MM.1S (cell line): Measurements from ENCODE around the gene OR10Z1.

Experiments
- DNase-seq: peaks from one replicate; pipeline ENCODE4 v3.0.0-alpha.2; 2015
- H2AFZ ChIP-seq: fragments of 300-600 bp; sonication (generic); 2 replicates; pipeline ENCODE4 v1.6.0; 2016; ENCODE audit warnings: antibody characterized with exemption, low read length
- H3F3A ChIP-seq: fragments of 300-600 bp; sonication (generic); 2 replicates; pipeline ENCODE4 v1.6.1; 2016; ENCODE audit warnings: mild to moderate bottlenecking, antibody characterized with exemption, low read length, moderate library complexity, mixed read lengths; ENCODE audit not compliant: insufficient read depth
- H3K27ac ChIP-seq: fragments of 300-600 bp; sonication (generic); 2 replicates; pipeline ENCODE4 v1.5.1; 2016; ENCODE audit warnings: mild to moderate bottlenecking, low read length
- H3K27me3 ChIP-seq: fragments of 300-600 bp; sonication (generic); replicated peaks from 2 replicates; pipeline ENCODE4 v1.6.0; 2016; ENCODE audit warnings: low read length; ENCODE audit not compliant: insufficient read depth
- H3K36me3 ChIP-seq: fragments of 300-600 bp; sonication (generic); replicated peaks from 2 replicates; pipeline ENCODE4 v1.6.1; 2016; ENCODE audit warnings: mild to moderate bottlenecking, low read length, mixed read lengths; ENCODE audit not compliant: insufficient read depth
- H3K4me1 ChIP-seq: fragments of 300-600 bp; sonication (generic); 2 replicates; pipeline ENCODE4 v1.6.1; 2016; ENCODE audit warnings: low read length, mixed read lengths
- H3K4me2 ChIP-seq: fragments of 300-600 bp; sonication (generic); 2 replicates; pipeline ENCODE4 v1.6.0; 2016; ENCODE audit warnings: low read depth, low read length
- H3K4me3 ChIP-seq: fragments of 300-600 bp; sonication (generic); 2 replicates; pipeline ENCODE4 v1.5.1; 2016; ENCODE audit warnings: low read length, mixed read lengths
- H3K79me2 ChIP-seq: fragments of 300-600 bp; sonication (generic); 2 replicates; pipeline ENCODE4 v1.6.1; 2016; ENCODE audit warnings: mixed run types, low read length, mixed read lengths
- H3K9ac ChIP-seq: fragments of 300-600 bp; sonication (generic); 2 replicates; pipeline ENCODE4 v1.6.1; 2016; ENCODE audit warnings: low read length, mixed read lengths
- H3K9me2 ChIP-seq: fragments of 300-600 bp; sonication (generic); replicated peaks from 2 replicates; pipeline ENCODE4 v1.6.1; 2016; ENCODE audit warnings: mild to moderate bottlenecking, low read length, mixed read lengths; ENCODE audit not compliant: insufficient read depth
- H3K9me3 ChIP-seq: fragments of 300-600 bp; sonication (generic); replicated peaks from 2 replicates; pipeline ENCODE4 v1.6.1; 2016; ENCODE audit warnings: mild to moderate bottlenecking, low read length, mixed read lengths; ENCODE audit not compliant: insufficient read depth
- H4K20me1 ChIP-seq: fragments of 300-600 bp; sonication (generic); 2 replicates; pipeline ENCODE4 v1.6.1; 2016; ENCODE audit warnings: mild to moderate bottlenecking, low read length, moderate library complexity, mixed read lengths; ENCODE audit not compliant: insufficient read depth
- CTCF ChIP-seq: fragments of 300-600 bp; sonication (generic); IDR thresholded peaks from 2 replicates; pipeline ENCODE4 v1.5.1; 2016; ENCODE audit warnings: antibody characterized with exemption, low read length, mixed read lengths
- EZH2 ChIP-seq: fragments of 300-600 bp; sonication (generic); optimal IDR thresholded peaks from 2 replicates; pipeline ENCODE3; 2017; ENCODE audit warnings: low read depth, mild to moderate bottlenecking, antibody characterized with exemption, low read length, mixed read lengths
- EZH2phosphoT487 ChIP-seq: fragments of 300-600 bp; sonication (generic); IDR thresholded peaks from 2 replicates; pipeline ENCODE4 v1.6.1; 2018; ENCODE audit warnings: antibody characterized with exemption, low read length

Gene OR10Z1

DNA sequence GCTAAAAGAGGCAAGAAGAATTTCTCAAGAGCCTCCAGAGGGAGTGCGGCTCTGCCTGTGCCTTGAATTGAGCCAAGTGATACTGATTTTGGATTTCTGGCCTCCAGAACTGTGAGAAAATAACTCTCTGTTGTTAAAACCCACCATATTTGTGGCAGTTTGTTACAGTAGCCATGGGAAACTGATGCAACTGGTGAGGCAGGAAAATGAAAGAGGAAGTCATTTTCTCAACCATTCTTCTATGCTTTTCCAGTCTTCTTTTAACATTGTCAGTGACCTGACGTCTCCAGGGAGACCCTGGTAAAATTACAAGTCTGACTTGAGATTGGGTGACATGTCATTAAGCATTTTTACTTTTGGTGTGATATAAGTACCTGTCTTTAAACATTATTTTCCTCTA, 40.5 kb upstream of the OR10Z1 start:
- no peaks in the 10 kb centered on the region for H3K27me3 ChIP-seq
- no peak overlapping the region for H3K4me3 ChIP-seq
- no peaks in the 10 kb centered on the region for H3K9me3 ChIP-seq
- H3K36me3 ChIP-seq, result no peaks in the 10 kb centered on the region
- no peaks in the 10 kb centered on the region for H3K9me2 ChIP-seq
- H3K27ac ChIP-seq, result no peak overlapping the region
- H3K9ac ChIP-seq, result no peak overlapping the region
- no peaks in the 10 kb centered on the region for H3F3A ChIP-seq
- no peaks in the 10 kb centered on the region for H3K4me1 ChIP-seq
- no peaks in the 10 kb centered on the region for H4K20me1 ChIP-seq
- no peak overlapping the region for H3K4me2 ChIP-seq
- DNase-seq, result no peak
- H3K79me2 ChIP-seq, result no peaks in the 10 kb centered on the region
- TF ChIP-seq EZH2 (no peak), EZH2phosphoT487 (no peak), CTCF (no peak)
- no peak overlapping the region for H2AFZ ChIP-seq

DNA sequence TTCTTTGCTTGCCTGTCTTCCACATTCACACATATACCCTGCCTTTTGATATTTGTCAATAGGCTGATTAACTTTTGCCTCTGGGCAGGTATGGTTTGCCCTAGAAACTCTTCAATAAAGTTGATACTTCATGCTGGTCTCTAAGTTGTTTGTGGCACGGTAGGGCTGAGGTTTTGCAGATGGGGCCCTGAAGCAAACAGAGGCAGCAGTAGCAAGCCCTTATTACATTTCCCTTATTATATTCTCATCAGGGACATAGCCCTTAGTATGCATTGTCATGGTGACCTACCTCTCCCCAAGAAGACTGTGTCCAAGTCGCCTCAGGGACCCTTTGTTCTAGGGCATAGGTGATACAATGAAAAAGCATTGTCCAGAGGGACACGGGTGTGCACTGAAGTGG, 34.6 kb upstream of the OR10Z1 start, which contains the start of gene OR6P1:
Gene OR6P1 (minus strand): TSS at position 101 of the 400 bp plus-strand sequence. CDS start 6,976 bp downstream, outside the sequence.
- TF ChIP-seq EZH2, result no peak
- no peaks in the 10 kb centered on the region for H3K36me3 ChIP-seq
- H4K20me1 ChIP-seq, result no peaks in the 10 kb centered on the region
- no peak within 1 kb of the TSS for H2AFZ ChIP-seq
- H3K4me2 ChIP-seq, result no peak within 1 kb of the TSS
- no peak for DNase-seq
- no peak within 1 kb of the TSS for H3K4me3 ChIP-seq
- no peak within 1 kb of the TSS for H3K27ac ChIP-seq
- H3K27me3 ChIP-seq, result no peaks in the 10 kb centered on the region
- no peak within 1 kb of the TSS for H3K9ac ChIP-seq
- H3K9me3 ChIP-seq, result no peaks in the 10 kb centered on the region
- no peaks in the 10 kb centered on the region for H3F3A ChIP-seq
- no peaks in the 10 kb centered on the region for H3K9me2 ChIP-seq
- no peaks in the 10 kb centered on the region for H3K4me1 ChIP-seq
- no peaks in the 10 kb centered on the region for H3K79me2 ChIP-seq

GRCh38 chr1:158572226-158572625, 32.8 kb upstream of the OR10Z1 start:
- Histone ChIP-seq H3K27ac (no peak overlapping the region), H3K36me3 (no peaks in the 10 kb centered on the region), H3K27me3 (no peaks in the 10 kb centered on the region), H3K4me3 (no peak overlapping the region), H3K9me2 (no peaks in the 10 kb centered on the region), H3K4me2 (no peak overlapping the region), H4K20me1 (no peaks in the 10 kb centered on the region), H3K4me1 (no peaks in the 10 kb centered on the region), H2AFZ (no peak overlapping the region), H3F3A (no peaks in the 10 kb centered on the region), H3K9ac (no peak overlapping the region), H3K9me3 (no peaks in the 10 kb centered on the region), H3K79me2 (no peaks in the 10 kb centered on the region)
- TF ChIP-seq EZH2 (no peak), CTCF (no peak), EZH2phosphoT487 (no peak)
- DNase-seq, result no peak

- no peak overlapping the region for H2AFZ ChIP-seq
- no peak overlapping the region for H3K9ac ChIP-seq
- no peak for DNase-seq
- H3K36me3 ChIP-seq, result no peaks in the 10 kb centered on the region
- no peaks in the 10 kb centered on the region for H3K4me1 ChIP-seq
- H3K27ac ChIP-seq, result no peak overlapping the region
- no peak overlapping the region for H3K4me3 ChIP-seq
- H4K20me1 ChIP-seq, result no peaks in the 10 kb centered on the region
- no peaks in the 10 kb centered on the region for H3K9me2 ChIP-seq
- H3F3A ChIP-seq, result no peaks in the 10 kb centered on the region
- H3K27me3 ChIP-seq, result no peaks in the 10 kb centered on the region
- H3K79me2 ChIP-seq, result no peaks in the 10 kb centered on the region
- H3K4me2 ChIP-seq, result no peak overlapping the region
- H3K9me3 ChIP-seq, result no peaks in the 10 kb centered on the region
- TF ChIP-seq CTCF, result no peak
- no peak for TF ChIP-seq EZH2
- TF ChIP-seq EZH2phosphoT487, result no peak
These were observed 27.5 kb upstream of the OR10Z1 start for GRCh38 chr1:158577561-158577960.
